HS-27A (cell line): ENCODE data around the gene SEC62.
"Not testable (repeated sequence)": the region's sequence is repeated elsewhere in the genome, so short reads cannot be mapped to it uniquely, and the experiment has no call there.

Experiments
- DNase-seq: peaks from one replicate; pipeline ENCODE4 v3.0.0-alpha.2; 2012; ENCODE audit warnings: low read depth, missing footprints

Gene SEC62

DNA sequence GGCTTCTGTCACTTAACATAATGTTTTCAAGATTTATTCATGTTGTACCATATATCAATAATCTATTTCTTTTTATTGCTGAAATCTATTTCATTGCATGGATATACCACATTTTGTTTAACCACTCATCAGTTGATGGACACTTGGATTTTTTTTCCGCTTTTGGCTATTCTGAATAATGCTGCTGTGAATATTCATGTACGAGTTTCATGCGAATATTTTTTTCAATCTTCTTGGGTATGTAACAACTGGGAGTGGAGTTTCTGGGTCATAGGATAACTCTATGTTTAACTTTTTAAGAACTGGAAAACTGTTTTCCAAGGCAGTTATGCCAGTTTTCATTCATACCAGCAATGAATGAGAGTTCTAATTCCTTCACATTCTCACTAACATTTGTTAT, 49.5 kb downstream of the SEC62 start:
- DNase-seq, result no peak

DNA sequence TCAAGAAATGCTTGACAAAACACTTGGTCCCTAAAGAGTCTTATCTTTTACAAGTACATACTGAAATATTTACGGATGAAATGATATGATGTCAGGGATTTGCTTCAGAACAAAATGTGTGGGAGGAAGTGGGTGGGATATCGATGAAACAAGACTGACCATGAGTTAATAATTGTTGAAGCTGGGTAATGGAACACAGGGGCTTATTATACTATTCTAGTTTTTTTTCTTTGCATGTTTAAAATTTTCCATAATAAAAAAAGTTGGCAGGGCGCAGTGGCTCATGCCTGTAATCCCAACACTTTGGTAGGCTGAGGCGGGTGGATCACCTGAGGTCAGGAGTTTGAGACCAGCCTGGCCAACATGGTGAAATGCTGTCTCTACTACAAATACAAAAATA, 52.7 kb downstream of the SEC62 start:
- DNase-seq, result not testable (repeated sequence)

DNA sequence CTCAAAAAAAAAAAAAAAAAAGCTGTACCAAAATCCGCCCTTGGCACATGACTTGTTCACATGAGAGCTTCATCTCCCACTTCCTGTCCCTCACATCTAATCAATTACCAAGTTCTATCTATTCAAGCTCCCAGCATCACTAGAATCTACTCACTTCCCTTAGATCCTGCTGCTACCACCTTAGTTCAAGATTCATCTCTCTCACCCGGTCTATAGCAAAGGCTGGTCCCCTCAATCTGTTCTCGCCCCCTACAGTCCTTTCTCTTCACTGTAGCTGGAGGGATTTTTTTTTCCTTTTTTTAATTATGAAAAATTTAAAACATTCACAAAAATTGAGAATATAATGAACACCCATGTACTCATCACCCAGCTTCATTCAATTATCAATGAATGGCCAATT, 54.5 kb downstream of the SEC62 start:
- DNase-seq, result no peak

DNA sequence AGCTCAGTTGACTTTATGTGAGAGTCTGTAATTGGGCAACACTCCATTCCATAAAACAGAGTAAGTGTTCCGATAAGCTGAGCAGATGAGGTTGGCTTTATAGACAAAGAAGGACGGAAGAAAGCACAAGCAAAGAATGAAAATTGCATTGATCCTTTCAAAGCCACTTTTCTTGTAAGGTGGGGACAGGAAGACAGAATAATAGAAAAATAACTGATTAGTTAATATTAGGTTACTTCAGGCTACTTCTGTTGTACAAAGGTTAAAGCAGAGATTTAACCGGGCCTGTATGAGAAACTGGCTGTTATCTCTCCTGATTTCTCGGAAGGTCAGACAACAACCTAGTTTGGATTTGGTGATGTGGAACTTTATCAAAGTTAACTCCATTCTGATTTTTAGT, 55.7 kb downstream of the SEC62 start:
- no peak for DNase-seq

DNA sequence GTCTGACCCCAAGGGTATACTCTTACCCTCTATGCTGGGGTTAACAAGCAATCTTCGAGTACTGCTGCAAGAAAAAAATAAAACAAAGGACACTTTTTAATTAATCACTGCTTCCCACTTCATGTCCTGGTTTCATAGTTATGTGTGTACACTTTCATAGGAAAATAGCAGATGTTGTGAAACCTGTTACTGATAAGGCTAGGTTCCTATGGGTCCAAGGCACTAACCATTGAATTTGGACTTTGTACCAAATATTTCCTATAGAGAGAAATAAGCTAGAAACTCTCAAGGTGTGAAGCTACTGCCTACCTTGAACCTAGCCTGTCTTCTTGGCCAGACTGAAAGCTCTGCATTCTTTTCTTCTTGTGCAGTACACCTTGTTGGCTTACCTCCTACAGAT, 56.6 kb downstream of the SEC62 start:
- DNase-seq, result no peak

DNA sequence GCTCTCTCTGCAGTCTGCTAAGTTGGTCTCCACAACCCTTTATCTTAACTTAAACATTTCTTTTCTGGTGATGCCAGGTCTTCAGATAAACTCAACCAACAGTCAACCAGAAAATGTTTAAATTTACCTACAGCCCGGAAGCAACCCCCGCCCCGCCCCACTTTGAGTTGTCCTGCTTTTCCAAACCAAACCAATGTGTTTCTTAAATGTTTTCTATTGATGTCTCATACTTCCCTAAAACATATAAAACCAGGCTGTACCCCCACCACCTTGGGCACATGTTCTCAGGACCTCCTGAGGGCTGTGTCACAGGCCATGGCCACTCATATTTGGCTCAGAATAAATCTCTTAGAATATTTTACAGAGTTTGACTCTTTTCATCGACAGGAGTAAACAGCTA, 58.0 kb downstream of the SEC62 start:
- DNase-seq, result no peak

DNA sequence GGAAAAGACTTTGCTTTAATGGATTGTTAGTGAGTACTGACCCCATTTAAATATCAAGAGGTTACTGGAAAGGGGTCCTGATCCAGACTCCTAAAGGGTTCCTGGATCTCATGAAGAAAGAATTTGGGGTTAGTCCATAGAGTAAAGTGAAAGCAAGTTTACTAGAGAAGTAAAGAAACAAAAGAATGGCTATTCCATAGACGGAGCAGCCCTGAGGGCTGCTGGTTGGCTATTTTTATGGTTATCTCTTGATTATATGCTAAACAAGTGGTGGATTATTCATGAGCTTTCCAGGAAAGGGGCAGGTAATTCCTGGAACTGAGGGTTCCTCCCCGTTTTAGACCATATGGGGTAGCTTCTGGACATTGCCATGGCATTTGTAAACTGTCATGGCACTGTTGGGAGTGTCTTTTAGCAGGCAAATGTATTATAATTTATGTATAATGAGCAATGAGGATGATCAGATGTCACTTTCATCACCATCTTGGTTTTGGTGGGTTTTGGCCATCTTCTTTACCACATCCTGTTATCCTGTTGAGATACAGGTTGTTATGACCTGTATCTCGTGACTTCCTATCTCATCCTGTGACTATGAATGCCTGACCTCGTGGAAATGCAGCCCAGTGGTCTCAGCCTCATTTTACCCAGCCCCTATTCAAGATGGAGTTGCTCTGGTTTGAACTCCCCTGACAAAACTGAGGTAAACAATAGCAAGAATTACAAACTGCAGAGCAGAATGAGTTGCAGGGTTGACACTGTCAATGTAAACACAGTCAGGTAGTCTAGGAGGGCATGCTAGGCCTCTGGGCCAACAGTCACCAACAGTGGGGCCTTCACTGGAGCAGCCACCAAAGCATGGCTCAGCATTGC, 60.9 kb downstream of the SEC62 start:
- no peak for DNase-seq

DNA sequence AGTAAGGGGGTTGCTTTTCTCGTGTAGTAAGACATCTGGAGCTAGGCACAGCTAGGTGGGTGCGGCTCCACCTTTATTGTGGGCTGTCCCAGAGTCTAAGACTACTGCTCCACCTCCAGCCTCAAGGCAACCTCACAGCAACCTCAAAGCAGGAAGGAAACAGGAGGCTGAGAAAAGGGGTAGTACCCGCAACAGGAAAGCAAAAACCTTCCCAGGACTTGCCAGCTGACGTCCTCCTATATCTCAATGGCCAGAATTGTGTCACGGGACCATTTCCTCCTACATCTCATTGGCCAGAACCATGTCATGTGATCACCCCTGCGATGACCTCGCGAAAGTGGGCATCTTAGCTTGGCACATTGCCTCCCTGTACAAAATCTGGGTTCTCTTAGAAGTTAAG, 66.9 kb downstream of the SEC62 start:
- DNase-seq, result no peak

DNA sequence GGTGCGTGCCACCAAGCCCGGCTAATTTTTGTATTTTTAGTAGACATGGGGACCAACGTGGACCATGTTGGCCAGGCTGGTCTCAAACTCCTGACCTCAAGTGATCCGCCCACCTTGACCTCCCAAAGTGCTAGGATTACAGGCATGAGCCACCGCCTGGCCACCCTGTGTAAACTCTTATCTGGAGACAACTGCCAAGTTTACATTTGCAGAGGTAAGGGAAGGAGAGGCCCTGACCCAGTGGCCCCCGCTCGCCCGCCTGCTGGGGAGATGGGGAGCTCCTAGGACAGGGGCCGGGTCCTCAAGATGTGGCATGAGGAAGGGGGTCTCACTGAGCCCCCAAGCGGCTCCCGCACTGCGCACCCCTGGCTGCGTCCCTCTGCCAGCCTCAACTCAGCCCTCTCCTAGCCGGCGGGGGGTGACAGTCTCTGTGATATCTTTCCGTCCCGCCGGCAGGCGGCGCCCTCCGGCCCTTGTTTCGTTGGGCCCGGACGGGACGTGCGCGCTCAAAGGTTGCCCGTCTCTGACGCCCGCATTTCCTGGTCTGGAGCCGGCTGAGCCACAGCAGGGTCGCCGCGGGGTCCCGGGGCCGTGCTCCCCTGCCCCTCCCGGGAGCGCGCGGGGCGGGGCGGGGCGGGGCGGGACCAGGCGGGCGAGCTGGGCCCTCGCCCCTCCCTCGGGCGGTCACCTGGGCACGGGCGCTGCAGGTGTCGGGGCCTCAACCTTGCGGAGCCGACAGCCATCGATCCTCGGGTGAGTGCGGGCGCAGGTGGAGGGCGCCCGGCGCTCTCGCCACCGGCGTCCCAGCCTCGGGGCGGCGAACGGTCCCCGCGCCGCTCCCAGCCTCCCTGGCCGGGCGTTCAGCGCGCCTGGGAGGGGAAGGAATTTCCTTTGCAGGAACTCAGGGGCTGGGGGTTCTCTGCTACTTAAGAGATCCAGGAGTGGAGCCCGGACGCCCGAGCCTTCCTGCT, 71.1 kb downstream of the SEC62 start, which contains the start of gene GPR160:
Gene GPR160 (plus strand): TSS at position 533 of the 971 bp plus-strand sequence. CDS start 45,978 bp downstream, outside the sequence.
- no peak for DNase-seq

DNA sequence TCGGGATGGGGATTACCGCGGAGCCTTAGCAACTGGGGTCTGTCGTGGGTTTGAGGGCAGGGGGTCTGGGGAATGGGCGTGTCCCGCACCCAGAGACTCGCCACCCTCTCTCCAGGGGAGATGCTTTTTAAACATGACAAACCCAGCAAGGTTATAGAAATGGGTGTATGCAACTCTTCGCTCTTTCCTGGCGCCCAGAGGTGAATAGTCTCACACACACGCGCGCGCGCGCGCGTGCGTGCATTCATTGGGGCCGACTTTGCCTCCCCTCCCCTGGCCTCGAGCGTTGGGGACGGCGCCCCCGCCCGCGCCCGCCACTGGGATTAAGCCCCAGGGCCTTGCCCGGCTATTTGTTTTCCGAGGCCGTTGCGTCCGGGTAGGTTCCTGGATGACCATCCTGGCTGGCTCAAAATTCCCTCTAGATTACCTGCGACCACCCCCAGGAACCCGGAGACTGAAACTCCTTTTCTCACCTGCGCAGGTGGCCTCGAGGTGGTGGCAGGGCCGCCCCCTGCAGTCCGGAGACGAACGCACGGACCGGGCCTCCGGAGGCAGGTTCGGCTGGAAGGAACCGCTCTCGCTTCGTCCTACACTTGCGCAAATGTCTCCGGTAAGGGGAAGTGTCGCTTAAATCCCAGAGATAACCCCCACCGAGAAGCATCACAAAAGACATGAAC, 72.0 kb downstream of the SEC62 start:
- no peak for DNase-seq

DNA sequence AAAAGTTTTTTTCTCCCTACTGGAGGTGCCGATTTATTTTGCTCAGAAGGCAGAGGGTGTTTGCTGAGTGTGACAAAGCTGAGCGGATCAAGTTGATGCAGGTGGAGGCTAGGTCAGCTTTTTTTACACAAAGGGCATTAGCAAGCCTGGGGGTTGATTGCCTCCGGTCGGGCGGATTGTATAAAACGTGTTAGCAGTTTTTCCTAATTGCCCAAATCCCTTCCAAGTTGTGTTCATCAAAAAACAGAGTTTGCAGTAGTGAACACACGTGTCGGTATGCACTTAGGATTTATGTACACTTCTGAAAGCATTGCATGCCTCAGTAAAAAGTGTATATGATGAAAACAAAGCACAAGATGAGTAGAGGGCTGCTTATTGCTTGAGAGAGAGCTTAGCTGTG, 73.8 kb downstream of the SEC62 start:
- no peak for DNase-seq

DNA sequence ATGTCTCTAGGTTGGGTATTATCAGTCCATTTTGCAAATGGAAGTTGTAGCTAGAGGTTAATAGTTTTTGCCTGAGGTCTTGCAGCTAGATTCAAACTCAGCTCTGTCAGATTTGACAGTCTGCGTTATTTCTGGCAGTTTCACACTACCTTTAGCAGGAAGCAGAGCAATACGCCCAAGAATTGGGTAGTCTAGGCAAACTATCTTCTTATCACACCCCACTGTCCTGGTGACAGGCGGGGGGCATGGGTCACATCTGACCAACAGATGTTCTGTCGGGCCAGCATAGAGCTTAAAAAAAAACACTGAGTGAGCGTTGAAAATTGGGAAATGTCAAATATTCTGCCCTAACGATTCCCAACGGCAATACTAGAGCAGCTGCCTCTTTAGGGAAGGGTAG, 76.9 kb downstream of the SEC62 start:
- no peak for DNase-seq

DNA sequence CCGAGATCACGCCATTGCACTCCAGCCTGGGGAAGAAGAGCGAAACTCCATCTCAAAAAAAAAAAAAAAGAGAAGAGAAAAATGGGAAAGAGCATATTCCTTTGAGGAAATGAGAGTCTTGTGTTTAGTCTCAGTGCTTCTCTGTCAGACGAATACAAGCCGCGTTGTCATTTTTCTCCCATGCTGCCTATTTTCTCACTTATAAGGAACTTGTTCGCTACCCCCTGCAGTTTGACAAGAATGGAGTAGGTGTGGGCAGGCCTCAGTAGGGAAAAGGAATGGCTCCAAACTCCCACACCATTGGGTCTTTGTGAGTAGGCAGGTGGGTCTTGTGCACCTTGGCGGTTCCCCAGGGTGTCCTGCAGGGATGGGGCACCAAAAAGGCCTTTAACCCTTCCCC, 77.7 kb downstream of the SEC62 start:
- no peak for DNase-seq

DNA sequence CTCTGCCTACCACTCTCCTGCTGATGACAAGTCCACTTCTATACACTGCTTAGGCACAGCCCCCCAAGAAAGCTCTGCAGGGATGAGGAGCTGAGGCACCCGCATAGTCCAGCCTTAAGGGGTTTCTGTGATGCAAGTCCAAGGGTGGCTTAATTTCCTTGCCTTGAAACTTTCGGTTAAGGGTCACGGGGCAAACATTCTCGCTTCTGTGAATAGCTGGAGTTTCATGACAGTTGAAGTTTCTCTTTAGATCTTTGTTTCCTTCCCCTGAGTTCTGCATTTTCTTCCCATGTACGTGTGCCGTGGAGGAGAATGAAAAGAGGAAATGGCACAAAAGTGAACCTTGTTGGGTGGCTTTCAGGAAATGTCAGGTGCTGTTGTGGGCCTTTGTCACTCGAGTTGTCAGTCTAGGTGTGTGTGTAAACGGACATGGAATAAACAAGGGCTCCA, 78.2 kb downstream of the SEC62 start:
- no peak for DNase-seq

DNA sequence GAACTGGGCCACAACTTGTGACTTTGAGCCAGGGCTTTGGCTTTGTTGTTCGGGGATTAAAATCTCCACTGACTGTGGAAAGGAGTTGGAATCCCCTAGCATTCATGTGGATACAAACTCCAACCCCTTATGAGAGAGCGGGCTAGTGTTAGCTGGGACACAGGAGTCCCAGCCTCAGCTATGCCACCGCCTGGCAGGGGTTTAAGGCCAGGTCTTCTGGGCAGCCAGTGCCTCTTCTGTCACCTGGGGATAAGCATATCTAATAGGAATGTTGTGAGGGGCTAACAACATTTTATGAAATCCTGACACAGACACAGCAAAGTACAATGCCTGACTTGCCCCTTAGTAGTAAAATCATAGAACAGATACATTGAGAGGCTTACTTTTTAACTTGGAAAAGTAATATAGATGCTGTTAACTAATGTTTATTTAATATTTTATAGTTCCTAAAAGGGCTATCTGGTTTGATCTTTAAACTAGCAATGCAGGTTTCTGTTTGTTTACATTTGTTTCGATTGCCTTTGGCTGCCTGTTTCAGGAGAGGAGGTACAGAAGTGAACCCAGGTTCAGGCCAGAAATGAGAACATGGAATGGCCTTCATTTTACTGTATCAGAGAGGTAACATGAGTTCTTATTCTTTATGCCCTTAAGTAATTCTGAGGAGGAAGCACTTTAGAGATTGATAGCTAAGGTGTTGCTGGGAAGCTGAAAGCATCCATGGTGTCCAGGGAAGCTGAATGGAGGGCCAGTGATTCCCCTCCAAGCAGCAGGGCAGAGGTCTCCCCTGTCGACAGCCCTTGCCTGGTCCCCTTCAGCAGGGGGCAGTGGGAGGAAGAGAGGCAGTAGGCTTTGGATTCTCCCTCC, 79.9 kb downstream of the SEC62 start:
- no peak for DNase-seq

DNA sequence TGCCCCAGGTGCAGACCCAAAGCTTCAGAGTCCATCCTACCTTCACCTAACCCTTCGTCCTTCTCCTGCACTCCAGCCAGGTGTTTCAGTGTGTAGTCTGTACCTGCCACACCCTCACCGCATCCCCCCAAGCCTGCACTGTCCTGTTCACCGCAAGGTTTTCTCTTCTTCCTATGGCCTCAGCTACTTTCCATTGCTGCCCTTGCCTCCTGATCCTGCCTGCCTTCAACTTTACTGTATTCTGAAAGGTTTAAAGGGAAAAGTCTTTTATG, 80.5 kb downstream of the SEC62 start:
- no peak for DNase-seq
